A549 treated with AZD9567 at 1 μM for 4 hours (cell line): Measurements from ENCODE around the gene GLE1. TPM values are rescaled to one million over a fixed set of nuclear protein-coding genes. Genes with fewer than 3 reads are reported as not detected.

Source experiments
- total RNA-seq: library from RNA; stranded (reverse); fragments of 200-300 nt; extraction: Qiagen RNA extraction; gene quantifications from 5 replicates; pipeline ENCODE4 v1.2.3, GENCODE V29; 2022; ENCODE audit not compliant: insufficient read depth

The GLE1 gene
- 30.0 to 35.5 TPM (median 30.7 TPM) in 5 replicates for total RNA-seq

GRCh38 chr9:128504485-128505413 lies at the start of gene GLE1:
TSS of gene GLE1 (plus strand) at chr9:128504719. CDS start at chr9:128504806, 87 bp downstream.

GRCh38 chr9:128455849-128456612 lies 48.5 kb upstream of the GLE1 start, which contains the start of gene ODF2:
TSS of gene ODF2 (plus strand) at chr9:128456006. CDS start at chr9:128456092, 86 bp downstream.

GRCh38 chr9:128552153-128552743 lies 47.7 kb downstream of the GLE1 start, which contains the start of gene SPTAN1:
TSS of gene SPTAN1 (plus strand) at chr9:128552587. CDS start at chr9:128566741, 14,154 bp downstream.

Other genes with a start within 250 kb of the GLE1 start
- 39.6 to 53.2 TPM (median 47.6 TPM) in 5 replicates for gene GOLGA2, start 228.7 kb upstream of the GLE1 start, total RNA-seq
- gene SWI5, start 228.4 kb upstream of the GLE1 start, total RNA-seq, result 36.3 to 45.7 TPM (median 44.4 TPM) in 5 replicates
- gene TRUB2, start 182.3 kb upstream of the GLE1 start, total RNA-seq, result 35.5 to 51.7 TPM (median 48.0 TPM) in 5 replicates
- gene COQ4, start 181.9 kb upstream of the GLE1 start, total RNA-seq, result 57.5 to 66.0 TPM (median 60.2 TPM) in 5 replicates
- 37.7 to 51.0 TPM (median 46.1 TPM) in 5 replicates for gene SLC27A4, start 164.2 kb upstream of the GLE1 start, total RNA-seq
- 77.4 to 87.0 TPM (median 80.7 TPM) in 5 replicates for gene URM1, start 133.3 kb upstream of the GLE1 start, total RNA-seq
- 36.6 to 40.1 TPM (median 37.5 TPM) in 5 replicates for gene CERCAM, start 83.9 kb upstream of the GLE1 start, total RNA-seq
- 26.3 to 30.4 TPM (median 27.3 TPM) in 5 replicates for gene ODF2, start 48.7 kb upstream of the GLE1 start, total RNA-seq
- 137 to 174 TPM (median 162 TPM) in 5 replicates for gene SPTAN1, start 47.9 kb downstream of the GLE1 start, total RNA-seq
- 97.1 to 147 TPM (median 136 TPM) in 5 replicates for gene DYNC2I2, start 152.1 kb downstream of the GLE1 start, total RNA-seq
- gene SET, start 184.5 kb downstream of the GLE1 start, total RNA-seq, result 386 to 554 TPM (median 400 TPM) in 5 replicates
- 11.4 to 17.0 TPM (median 15.6 TPM) in 5 replicates for gene PKN3, start 197.8 kb downstream of the GLE1 start, total RNA-seq
- 53.6 to 103 TPM (median 94.4 TPM) in 5 replicates for gene ZDHHC12, start 219.4 kb downstream of the GLE1 start, total RNA-seq